Measurements from ENCODE around the gene NACC2. TPM values are rescaled to one million over a fixed set of nuclear protein-coding genes. Genes with fewer than 3 reads are reported as not detected.
"Not testable (repeated sequence)": the region's sequence is repeated elsewhere in the genome, so short reads cannot be mapped to it uniquely, and the experiment has no call there.

The NACC2 gene
- total and polyA plus RNA-seq, 2 donors from 2014 or later: 7.1 to 30.9 TPM

DNA sequence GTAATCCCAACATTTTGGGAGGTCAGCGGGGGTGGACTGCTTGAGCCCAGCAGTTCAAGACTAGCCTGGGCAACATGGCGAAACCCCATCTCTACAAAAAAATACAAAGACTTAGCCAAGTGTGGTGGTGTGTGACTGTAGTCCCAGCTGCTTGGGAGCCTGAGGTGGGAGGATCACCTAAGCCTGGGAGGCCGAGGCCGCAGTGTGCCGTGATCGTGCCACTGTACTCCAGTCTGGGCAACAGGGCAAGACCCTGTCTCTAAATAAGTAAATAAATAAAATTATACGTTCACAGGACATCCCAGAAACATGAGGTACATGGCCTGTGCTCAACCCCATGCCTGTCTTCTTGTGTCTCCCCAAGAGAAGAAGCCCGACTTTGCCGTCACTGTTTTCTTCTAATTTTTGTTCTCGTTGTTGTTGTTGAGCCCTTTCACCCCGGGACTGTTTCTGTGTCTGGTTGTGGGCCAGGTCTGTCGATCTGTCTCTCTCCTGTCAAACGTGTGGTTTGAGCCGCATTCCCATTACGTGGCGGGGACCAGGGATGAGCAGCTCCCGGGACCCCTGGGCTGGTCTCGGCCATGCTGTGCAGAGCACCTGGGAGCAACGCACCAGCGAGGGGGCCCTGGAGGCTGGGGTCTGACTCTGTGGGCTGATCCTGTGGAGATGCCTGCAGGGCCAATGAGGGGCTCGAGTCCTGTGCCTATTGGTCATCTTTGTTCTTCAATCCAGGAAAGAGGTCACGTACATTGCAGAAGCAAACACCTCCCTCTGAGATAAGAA is 32.2 kb downstream of the NACC2 start:
- DNase-seq (peak in 1 of 5 donors; percentile 45), FAIRE-seq (no peak)
- Histone ChIP-seq H3K27me3 (ENCODE audit: control insufficient read depth, insufficient read depth, low read length) (no peaks in the 10 kb centered on the region), H3K27ac (ENCODE audit: low read depth in 2 of 2, low read length in 2 of 2) (no peak overlapping the region), H3K4me3 (ENCODE audit: low read length in 3 of 3) (no peak overlapping the region), H3K36me3 (ENCODE audit: control insufficient read depth in 2 of 3, insufficient read depth in 3 of 3, low read length in 3 of 3) (no peaks in the 10 kb centered on the region), H3K9ac (ENCODE audit: low read length in 3 of 3) (no peak overlapping the region), H3K4me1 (ENCODE audit: control insufficient read depth in 2 of 3, insufficient read depth in 2 of 3, low read depth in 1 of 3, low read length in 3 of 3) (no peaks in the 10 kb centered on the region), H3K9me3 (ENCODE audit: control insufficient read depth in 2 of 3, insufficient read depth in 1 of 3, low read length in 3 of 3) (no peaks in the 10 kb centered on the region)
- TF ChIP-seq, protein P1, sequence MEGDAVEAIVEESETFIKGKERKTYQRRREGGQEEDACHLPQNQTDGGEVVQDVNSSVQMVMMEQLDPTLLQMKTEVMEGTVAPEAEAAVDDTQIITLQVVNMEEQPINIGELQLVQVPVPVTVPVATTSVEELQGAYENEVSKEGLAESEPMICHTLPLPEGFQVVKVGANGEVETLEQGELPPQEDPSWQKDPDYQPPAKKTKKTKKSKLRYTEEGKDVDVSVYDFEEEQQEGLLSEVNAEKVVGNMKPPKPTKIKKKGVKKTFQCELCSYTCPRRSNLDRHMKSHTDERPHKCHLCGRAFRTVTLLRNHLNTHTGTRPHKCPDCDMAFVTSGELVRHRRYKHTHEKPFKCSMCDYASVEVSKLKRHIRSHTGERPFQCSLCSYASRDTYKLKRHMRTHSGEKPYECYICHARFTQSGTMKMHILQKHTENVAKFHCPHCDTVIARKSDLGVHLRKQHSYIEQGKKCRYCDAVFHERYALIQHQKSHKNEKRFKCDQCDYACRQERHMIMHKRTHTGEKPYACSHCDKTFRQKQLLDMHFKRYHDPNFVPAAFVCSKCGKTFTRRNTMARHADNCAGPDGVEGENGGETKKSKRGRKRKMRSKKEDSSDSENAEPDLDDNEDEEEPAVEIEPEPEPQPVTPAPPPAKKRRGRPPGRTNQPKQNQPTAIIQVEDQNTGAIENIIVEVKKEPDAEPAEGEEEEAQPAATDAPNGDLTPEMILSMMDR (IDR thresholded peaks at IDR 0.05; ENCODE audit: borderline replicate concordance, extremely low read depth, insufficient read depth): no peak
- intact Hi-C loops (cut with DNase I): no loop called here

- H3K9me3 ChIP-seq (ENCODE audit: control insufficient read depth in 2 of 3, insufficient read depth in 1 of 3, low read length in 3 of 3); H3K4me3 ChIP-seq (ENCODE audit: low read length in 3 of 3); H3K27ac ChIP-seq (ENCODE audit: low read depth in 2 of 2, low read length in 2 of 2); FAIRE-seq; H3K27me3 ChIP-seq (ENCODE audit: control insufficient read depth, insufficient read depth, low read length); H3K36me3 ChIP-seq (ENCODE audit: control insufficient read depth in 2 of 3, insufficient read depth in 3 of 3, low read length in 3 of 3); H3K4me1 ChIP-seq (ENCODE audit: control insufficient read depth in 2 of 3, insufficient read depth in 2 of 3, low read depth in 1 of 3, low read length in 3 of 3); H3K9ac ChIP-seq (ENCODE audit: low read length in 3 of 3); intact Hi-C loops (cut with DNase I): not testable (repeated sequence)
- DNase-seq: peak in 1 of 5 donors; percentile 18
Observed at GRCh38 chr9:136061916-136062315, 33.2 kb downstream of the NACC2 start.

DNA sequence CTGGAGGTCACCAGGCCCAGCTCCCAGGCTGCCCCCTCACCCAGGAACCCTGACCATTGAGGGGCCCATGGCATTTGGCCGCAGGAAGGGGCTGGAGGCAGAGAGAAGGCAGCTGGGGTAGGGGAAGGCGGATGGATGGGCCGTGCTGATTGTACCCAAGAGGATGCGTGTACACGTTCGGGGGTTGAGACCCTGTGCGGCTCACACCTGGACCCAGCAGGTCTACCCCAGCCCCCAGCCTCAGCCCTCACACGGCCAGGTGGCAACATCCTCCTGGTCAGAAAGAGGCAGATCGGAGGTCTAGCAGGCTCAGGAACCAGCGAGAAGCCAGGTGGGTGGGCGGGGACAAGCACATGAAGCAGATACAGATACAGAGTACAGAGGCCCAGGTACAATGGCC is 33.7 kb downstream of the NACC2 start:
- no peak overlapping the region for H3K27ac ChIP-seq (ENCODE audit: low read depth in 2 of 2, low read length in 2 of 2)
- H3K27me3 ChIP-seq (ENCODE audit: control insufficient read depth, insufficient read depth, low read length): no peaks in the 10 kb centered on the region
- H3K4me3 ChIP-seq (ENCODE audit: low read length in 3 of 3): no peak overlapping the region
- intact Hi-C loops (cut with DNase I): no loop called here
- no peaks in the 10 kb centered on the region for H3K4me1 ChIP-seq (ENCODE audit: control insufficient read depth in 2 of 3, insufficient read depth in 2 of 3, low read depth in 1 of 3, low read length in 3 of 3)
- TF ChIP-seq, protein P1 (IDR thresholded peaks at IDR 0.05; ENCODE audit: borderline replicate concordance, extremely low read depth, insufficient read depth): no peak
- no peak for FAIRE-seq
- no peak overlapping the region for H3K9ac ChIP-seq (ENCODE audit: low read length in 3 of 3)
- H3K9me3 ChIP-seq (ENCODE audit: control insufficient read depth in 2 of 3, insufficient read depth in 1 of 3, low read length in 3 of 3): no peaks in the 10 kb centered on the region
- DNase-seq: peak in 2 of 5 donors; percentile 4 to 69
- H3K36me3 ChIP-seq (ENCODE audit: control insufficient read depth in 2 of 3, insufficient read depth in 3 of 3, low read length in 3 of 3): no peaks in the 10 kb centered on the region

DNA sequence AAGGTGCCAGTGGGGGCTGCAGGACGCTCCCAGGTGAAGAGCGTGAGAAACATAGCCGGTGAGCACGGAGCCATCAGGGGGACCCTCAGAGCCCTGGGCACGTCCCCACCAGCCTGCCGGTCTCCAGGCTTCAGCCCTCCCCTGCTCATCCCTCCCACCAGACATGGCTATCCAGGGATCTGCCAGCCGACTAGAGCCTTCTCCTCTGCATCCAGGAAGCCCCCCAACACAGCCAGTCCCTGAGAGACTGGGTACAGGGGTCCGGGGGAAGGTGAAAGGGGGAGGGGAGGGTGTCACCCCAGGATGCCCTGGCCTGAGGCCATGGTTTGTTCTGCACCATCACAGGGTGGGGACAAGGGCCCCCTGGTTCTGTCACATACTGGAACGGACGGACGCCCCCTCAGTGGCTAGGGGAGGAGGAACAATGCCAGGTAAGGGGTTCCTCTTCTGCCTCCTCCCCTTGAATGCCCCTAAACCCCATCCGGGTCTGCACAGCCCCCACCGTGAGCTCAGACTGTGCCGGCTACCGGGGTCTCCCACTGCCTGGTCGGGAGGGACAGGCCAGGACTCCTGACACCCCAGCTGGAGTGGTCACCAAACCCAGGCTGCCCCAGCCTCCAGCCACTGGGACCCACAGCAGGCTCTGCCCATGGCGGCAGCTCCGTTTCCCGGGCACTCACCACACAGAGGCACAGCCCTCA is 34.3 kb downstream of the NACC2 start:
- Histone ChIP-seq H3K36me3 (ENCODE audit: control insufficient read depth in 2 of 3, insufficient read depth in 3 of 3, low read length in 3 of 3) (no peaks in the 10 kb centered on the region), H3K4me1 (ENCODE audit: control insufficient read depth in 2 of 3, insufficient read depth in 2 of 3, low read depth in 1 of 3, low read length in 3 of 3) (no peaks in the 10 kb centered on the region), H3K27ac (ENCODE audit: low read depth in 2 of 2, low read length in 2 of 2) (no peak overlapping the region), H3K27me3 (ENCODE audit: control insufficient read depth, insufficient read depth, low read length) (no peaks in the 10 kb centered on the region), H3K9me3 (ENCODE audit: control insufficient read depth in 2 of 3, insufficient read depth in 1 of 3, low read length in 3 of 3) (no peaks in the 10 kb centered on the region), H3K4me3 (ENCODE audit: low read length in 3 of 3) (no peak overlapping the region), H3K9ac (ENCODE audit: low read length in 3 of 3) (no peak overlapping the region)
- peak in 1 of 5 donors; percentile 33 for DNase-seq
- TF ChIP-seq, protein P1 (IDR thresholded peaks at IDR 0.05; ENCODE audit: borderline replicate concordance, extremely low read depth, insufficient read depth): no peak
- intact Hi-C loops (cut with DNase I): no loop called here
- no peak for FAIRE-seq

Measured in kidney (tissue), 14 donors.